Measurements from ENCODE around the gene GRIK1.

Gene GRIK1

GRCh38 chr21:29725025-29725736 is 214.6 kb downstream of the GRIK1 start:
- in situ Hi-C loops (cut with MboI; ENCODE audit: low sequenced_read_pairs): no loop called here

GRCh38 chr21:29721964-29722363 is 217.8 kb downstream of the GRIK1 start:
- in situ Hi-C loops (cut with MboI; ENCODE audit: low sequenced_read_pairs): no loop called here

GRCh38 chr21:29721221-29721620 is 218.6 kb downstream of the GRIK1 start:
- in situ Hi-C loops (cut with MboI; ENCODE audit: low sequenced_read_pairs): no loop called here

- in situ Hi-C loops (cut with MboI; ENCODE audit: low sequenced_read_pairs): no loop called here
Measured at GRCh38 chr21:29719521-29719920, 220.3 kb downstream of the GRIK1 start.

GRCh38 chr21:29718081-29718815 is 221.5 kb downstream of the GRIK1 start:
- in situ Hi-C loops (cut with MboI; ENCODE audit: low sequenced_read_pairs): no loop called here

GRCh38 chr21:29717659-29718058 is 222.1 kb downstream of the GRIK1 start:
- in situ Hi-C loops (cut with MboI; ENCODE audit: low sequenced_read_pairs): no loop called here

GRCh38 chr21:29716753-29717152 is 223.0 kb downstream of the GRIK1 start:
- in situ Hi-C loops (cut with MboI; ENCODE audit: low sequenced_read_pairs): no loop called here

GRCh38 chr21:29715089-29715488 is 224.7 kb downstream of the GRIK1 start:
- in situ Hi-C loops (cut with MboI; ENCODE audit: low sequenced_read_pairs): no loop called here

GRCh38 chr21:29712818-29713217 is 227.0 kb downstream of the GRIK1 start:
- in situ Hi-C loops (cut with MboI; ENCODE audit: low sequenced_read_pairs): no loop called here

- in situ Hi-C loops (cut with MboI; ENCODE audit: low sequenced_read_pairs): no loop called here
Measured at GRCh38 chr21:29711236-29711635, 228.6 kb downstream of the GRIK1 start.

- in situ Hi-C loops (cut with MboI; ENCODE audit: low sequenced_read_pairs): no loop called here
Measured at GRCh38 chr21:29710498-29710897, 229.3 kb downstream of the GRIK1 start.

- in situ Hi-C loops (cut with MboI; ENCODE audit: low sequenced_read_pairs): no loop called here
Measured at GRCh38 chr21:29708401-29708800, 231.4 kb downstream of the GRIK1 start.

- in situ Hi-C loops (cut with MboI; ENCODE audit: low sequenced_read_pairs): no loop called here
Measured at GRCh38 chr21:29704719-29705118, 235.1 kb downstream of the GRIK1 start.

- in situ Hi-C loops (cut with MboI; ENCODE audit: low sequenced_read_pairs): no loop called here
Measured at GRCh38 chr21:29701676-29702075, 238.1 kb downstream of the GRIK1 start.

GRCh38 chr21:29697555-29698193 is 242.1 kb downstream of the GRIK1 start:
- in situ Hi-C loops (cut with MboI; ENCODE audit: low sequenced_read_pairs): no loop called here

- in situ Hi-C loops (cut with MboI; ENCODE audit: low sequenced_read_pairs): no loop called here
Measured at GRCh38 chr21:29696937-29697336, 242.9 kb downstream of the GRIK1 start.

GRCh38 chr21:29691616-29692491 is 247.9 kb downstream of the GRIK1 start:
- in situ Hi-C loops (cut with MboI; ENCODE audit: low sequenced_read_pairs): no loop called here

GRCh38 chr21:29689753-29690152 is 250.0 kb downstream of the GRIK1 start:
- in situ Hi-C loops (cut with MboI; ENCODE audit: low sequenced_read_pairs): no loop called here

- in situ Hi-C loops (cut with MboI; ENCODE audit: low sequenced_read_pairs): no loop called here
Measured at GRCh38 chr21:29684106-29684505, 255.7 kb downstream of the GRIK1 start.

- in situ Hi-C loops (cut with MboI; ENCODE audit: low sequenced_read_pairs): no loop called here
Measured at GRCh38 chr21:29682800-29683199, 257.0 kb downstream of the GRIK1 start.

GRCh38 chr21:29680273-29680672 is 259.5 kb downstream of the GRIK1 start:
- in situ Hi-C loops (cut with MboI; ENCODE audit: low sequenced_read_pairs): no loop called here
